Stimulated activated CD8-positive, alpha-beta memory T cell treated with anti-CD3 and anti-CD28 coated beads, Interleukin-15, amount 100 ng/mL, for 48 hours (primary cell): Measurements from ENCODE around the gene MEOX1.

Source experiments
- DNase-seq, 2 donors: peaks; one replicate each; pipeline ENCODE4 v3.0.0-alpha.2; 2020; ENCODE audit warnings: low read depth in 2 of 2

Gene MEOX1

DNA sequence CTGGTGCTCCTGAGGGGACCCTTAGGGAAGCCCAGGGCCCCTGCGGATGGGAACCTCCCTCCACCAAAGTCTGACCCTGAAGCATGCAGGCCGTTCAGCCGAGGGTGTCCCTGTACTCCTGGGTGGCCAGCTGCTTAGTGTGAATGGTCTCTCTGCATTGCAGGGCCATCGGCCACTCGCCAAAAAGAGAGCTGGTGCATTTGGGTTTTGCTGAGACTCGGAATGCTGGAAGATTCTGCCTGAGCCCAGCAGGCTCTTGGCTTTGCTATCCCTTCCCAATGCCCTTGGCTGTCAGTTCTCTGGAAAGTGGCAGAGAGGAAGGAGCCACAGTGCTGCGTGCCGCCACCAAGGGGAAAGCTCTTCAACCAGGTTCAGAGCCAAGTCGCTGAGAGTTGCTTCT lies 2.8 kb downstream of the MEOX1 start:
- DNase-seq, result no peak

GRCh38 chr17:43655693-43656255 lies 5.9 kb downstream of the MEOX1 start:
- no peak for DNase-seq

DNA sequence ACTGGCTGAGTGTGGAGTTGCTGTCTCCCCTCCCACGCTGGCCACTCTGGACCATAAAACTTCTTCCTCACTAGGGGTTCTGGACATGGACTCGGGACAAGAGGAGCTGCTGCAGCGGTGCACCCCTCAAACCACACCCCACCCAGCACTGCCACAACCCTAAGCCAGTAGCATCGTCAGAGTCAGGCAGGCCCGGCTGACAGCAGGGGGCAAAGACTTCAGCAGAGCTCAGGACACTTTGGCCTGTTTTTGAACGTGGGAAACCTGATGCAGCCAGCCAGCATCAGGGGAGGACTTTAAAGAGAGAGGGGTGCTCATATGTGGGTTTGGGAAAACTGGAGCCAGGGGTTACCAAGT lies 9.6 kb downstream of the MEOX1 start:
- no peak for DNase-seq

DNA sequence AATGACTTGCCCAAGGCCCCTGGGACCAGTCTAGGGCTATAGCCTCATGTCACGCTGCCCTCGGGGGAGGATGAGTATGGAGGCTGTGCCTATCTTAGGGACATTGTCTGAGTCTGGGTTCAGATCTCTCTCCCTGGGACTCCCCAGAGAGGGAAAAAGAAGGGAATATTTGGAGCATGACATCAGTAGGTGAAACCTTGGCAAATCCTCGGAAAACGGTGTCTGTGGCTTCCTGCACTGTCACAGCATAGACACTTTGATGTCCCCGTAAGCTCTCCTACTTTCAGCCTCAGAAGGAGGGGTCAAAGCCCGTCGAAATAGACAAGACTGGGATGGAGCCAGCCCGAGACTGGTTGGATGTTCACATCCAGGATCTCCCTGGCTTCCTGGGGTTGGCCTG lies 11.3 kb downstream of the MEOX1 start:
- DNase-seq, result no peak

GRCh38 chr17:43648916-43649315 lies 12.8 kb downstream of the MEOX1 start:
- no peak for DNase-seq

DNA sequence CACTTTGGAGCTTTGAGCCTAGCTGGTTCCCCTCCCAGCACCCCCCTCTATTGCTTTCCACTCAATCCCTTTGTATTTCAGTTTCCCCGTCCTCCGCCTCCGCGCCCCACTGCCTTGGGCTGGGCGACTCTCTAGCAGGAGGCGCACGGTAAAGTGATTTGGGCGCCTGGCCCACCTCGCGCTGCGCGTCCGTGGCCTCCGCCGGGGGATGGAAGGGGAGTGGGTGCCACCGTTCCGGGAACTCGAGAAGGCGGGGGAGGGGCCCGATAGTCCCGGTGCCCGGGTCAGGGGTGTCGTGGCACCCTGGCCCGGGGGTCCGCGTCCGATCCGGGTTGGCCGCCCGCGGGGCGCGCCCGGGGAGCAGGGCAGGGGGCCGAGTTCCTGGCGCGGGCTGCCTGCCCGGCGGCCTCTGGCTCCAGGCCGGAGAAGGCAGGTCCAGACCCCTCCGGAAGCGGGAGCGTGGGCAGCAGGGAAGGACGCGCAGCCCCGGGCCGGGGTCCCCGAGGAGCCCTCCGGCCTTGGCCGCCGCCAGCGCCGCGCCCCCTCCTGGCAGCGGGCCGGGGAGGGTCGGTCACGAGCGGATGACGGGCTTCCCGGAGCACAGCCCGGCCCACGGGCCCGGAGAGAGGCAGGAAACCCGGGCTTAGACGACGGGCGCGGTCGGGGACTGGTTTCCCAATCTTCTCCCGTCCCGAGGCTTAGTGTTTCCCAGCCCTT lies 15.8 kb downstream of the MEOX1 start:
- DNase-seq, result no peak

GRCh38 chr17:43645450-43645764 lies 16.3 kb downstream of the MEOX1 start:
- DNase-seq, result no peak

DNA sequence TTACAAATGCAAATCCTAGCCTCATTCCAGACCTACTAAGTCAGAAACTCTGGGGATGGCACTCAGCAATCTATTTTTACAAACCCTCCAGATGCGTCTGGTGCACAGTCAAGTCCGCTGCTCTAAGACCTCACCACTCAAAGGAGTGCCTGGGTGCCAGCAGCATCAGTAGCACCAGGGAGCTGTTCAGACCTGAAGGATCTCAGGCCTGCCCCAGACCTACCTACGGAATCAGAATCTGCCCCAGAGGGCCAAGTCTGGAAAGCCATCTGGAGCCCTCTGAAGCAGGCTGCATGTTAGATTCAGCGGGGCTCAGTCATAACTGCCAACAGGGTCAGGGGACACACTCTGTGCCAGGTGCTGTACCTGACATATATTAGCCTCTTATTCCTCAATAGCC lies 17.6 kb downstream of the MEOX1 start:
- no peak for DNase-seq

DNA sequence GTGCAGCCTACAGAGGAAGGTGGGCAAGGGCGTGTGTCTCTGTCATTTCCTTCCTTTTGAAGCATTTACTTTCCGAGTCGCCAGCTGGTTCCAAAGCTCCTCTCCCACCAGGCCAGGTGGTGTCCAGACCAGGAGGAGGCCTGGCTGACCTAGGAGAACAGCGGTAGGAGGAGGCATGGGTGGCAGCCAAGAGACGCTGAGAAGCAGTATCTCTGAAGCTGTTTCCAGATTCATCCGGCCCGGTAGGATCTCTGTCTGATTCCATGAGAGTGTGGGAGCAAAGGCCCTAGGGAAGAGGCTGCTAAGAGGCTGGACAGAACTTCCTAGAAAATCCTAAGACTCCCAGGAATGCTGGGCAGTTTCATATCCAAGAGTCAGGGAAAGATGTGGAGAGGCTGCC lies 20.3 kb downstream of the MEOX1 start:
- no peak for DNase-seq

- no peak for DNase-seq
Measured at GRCh38 chr17:43640491-43641252, 21.1 kb downstream of the MEOX1 start.

GRCh38 chr17:43637563-43638323 lies 24.0 kb downstream of the MEOX1 start:
- no peak for DNase-seq

GRCh38 chr17:43636426-43636825 lies 25.3 kb downstream of the MEOX1 start:
- no peak for DNase-seq

- no peak for DNase-seq
Measured at GRCh38 chr17:43634591-43635125, 27.1 kb downstream of the MEOX1 start.

DNA sequence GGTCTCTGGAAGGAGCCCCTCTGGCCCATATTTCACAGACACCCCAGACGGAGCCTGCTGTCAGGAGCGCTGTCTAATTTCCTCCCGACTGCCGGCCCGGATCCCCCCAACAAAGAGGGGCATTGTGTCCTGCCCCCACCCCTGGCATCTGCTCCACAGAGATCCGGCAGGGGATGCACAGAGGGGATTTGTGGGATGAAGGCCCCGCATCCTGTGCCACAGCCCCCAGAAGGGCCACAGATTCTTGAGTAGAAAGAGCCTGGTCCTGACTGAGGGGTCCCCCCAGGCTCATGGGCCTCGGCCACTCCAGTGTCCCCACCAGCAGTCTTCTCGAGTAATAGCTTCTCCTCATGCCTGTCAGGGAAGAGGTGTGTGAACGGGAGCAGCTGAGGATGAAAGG lies 29.5 kb downstream of the MEOX1 start:
- no peak for DNase-seq

- DNase-seq, result no peak
Measured at GRCh38 chr17:43631429-43631828, 30.3 kb downstream of the MEOX1 start.

- no peak for DNase-seq
Measured at GRCh38 chr17:43628089-43628650, 33.6 kb downstream of the MEOX1 start.

GRCh38 chr17:43627653-43628052 lies 34.1 kb downstream of the MEOX1 start:
- DNase-seq, result no peak

DNA sequence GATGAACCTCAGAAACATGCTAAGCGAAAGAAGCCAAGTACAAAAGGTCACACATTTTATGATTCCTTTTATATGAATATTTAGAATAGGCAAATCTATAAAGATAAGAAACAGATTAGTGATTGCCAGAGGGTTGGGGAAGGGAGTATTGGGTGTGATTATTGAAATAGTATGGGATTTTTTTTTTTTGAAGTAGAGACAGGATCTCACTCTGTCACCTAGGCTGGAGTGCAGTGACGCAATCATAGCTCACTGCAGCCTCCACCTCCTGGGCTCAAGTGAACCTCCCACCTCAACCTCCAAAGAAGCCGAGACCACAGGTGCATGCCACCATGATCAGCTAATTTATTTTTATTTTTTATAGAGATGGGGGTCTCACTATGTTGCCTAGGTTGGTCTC lies 35.7 kb downstream of the MEOX1 start:
- no peak for DNase-seq

DNA sequence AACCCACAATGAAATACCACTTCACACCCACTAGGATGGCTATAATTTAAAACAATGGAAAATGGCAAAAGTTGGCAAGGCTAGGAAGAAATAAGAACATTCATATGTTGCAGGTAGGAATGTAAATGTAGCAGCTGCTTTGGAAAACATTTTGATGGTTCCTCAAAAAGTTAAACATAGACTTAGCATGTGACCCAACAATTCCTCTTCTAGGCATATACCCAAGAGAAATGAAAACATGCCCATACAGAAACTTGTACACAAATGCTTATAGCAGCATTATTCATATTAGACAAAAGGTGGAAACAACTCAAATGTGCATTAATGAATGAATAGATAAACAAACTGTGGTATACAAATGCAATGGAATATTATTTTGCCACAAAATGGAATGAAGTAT lies 36.1 kb downstream of the MEOX1 start:
- DNase-seq, result no peak

DNA sequence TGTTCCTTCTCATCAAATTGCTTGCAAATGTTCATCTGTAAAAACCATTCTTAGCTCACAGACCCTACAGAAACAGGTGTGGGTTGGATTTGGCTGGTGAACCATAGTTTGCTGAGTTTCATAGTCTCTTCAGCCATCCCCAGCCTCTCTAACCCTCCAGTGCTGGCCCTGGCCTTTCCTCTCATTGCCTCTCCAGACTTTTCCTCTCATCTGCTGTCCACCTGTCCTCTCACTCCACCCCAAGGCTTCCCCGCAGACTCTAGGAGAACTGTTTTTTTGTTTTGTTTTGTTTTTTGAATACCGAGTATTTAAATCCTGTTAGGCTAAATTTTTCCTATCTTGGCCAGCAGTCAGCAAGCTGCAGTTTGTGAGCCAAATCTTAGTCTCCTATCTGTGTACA lies 41.1 kb downstream of the MEOX1 start:
- no peak for DNase-seq

DNA sequence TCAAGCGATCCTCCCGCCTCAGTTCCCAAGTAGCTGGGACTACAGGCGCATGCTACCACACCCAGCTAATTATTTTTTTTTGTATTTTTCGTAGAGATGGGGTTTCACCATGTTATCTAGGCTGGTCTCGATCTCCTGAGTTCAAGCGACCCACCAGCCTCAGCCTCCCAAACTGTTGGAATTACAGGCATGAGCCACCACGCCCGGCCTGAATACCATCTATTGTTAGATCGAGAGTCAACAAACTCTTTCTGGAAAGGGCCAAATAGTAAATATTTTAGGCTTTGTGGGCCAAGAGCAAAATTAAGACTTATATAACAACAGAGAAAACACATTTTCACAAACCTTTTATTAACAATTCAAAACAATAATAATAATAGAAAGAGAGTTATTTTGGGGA lies 41.6 kb downstream of the MEOX1 start:
- no peak for DNase-seq

DNA sequence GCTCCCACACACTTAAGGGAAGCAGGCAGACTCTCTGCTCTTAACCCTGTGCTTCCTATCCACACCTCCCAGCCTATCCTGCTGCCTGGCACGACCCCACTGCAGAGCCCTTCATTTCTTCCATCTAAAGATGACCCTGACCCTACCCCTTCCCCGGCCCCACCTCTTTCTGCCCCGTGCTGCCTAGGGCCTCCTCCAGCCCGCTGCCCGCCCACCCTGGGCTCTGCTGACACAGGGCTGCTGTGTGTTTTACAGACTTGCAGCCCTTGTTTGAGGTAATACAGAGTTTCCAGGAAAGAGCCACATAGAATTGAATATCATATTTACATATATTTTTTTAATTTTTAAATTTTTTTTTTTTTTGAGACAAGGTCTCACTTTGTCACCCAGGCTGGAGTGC lies 42.0 kb downstream of the MEOX1 start:
- DNase-seq, result no peak
